Measurements from ENCODE around the gene UTP15. TPM values are rescaled to one million over a fixed set of nuclear protein-coding genes. Genes with fewer than 3 reads are reported as not detected.
A peak's percentile ranks its signal among the peaks of the same experiment; 100 is the strongest.

The UTP15 gene
- total RNA-seq (10 to 100 TPM; 12.4 to 21.2 (median 17.6) TPM), polyA plus RNA-seq (10 to 100 TPM in 1 of 3 donors, 1 to 10 TPM in 2; 7.9 to 11.7 (median 9.4) TPM)
- long read RNA-seq, donor 1, transcript UTP15-201 (13 exons, 3,687 nt), result major isoform, 6 of 7 reads
- long read RNA-seq, donor 1, partial matches to known transcripts, result 0 of 7 reads
- long read RNA-seq, donor 1, other reads (novel, unspliced or antisense), result 1 of 7 reads
- long read RNA-seq, donor 2, full-length matches to known transcripts, result 21 of 25 reads
- long read RNA-seq, donor 2, partial matches to known transcripts, result 1 of 25 reads
- long read RNA-seq, donor 2, other reads (novel, unspliced or antisense), result 3 of 25 reads

- DNase-seq (peak; percentile 100), ATAC-seq (peak; percentile 99 to 100 (median 99))
- H3K36me3 ChIP-seq (ENCODE audit: insufficient read depth in 1 of 2, low read depth in 1 of 2), result peaks cover 0 to 49% of the 10 kb centered on the region in 2 donors
- 0% methylated on average over 62 of the region's 62 CpGs for WGBS, 3 donors
- no peaks in the 10 kb centered on the region for H3K27me3 ChIP-seq (ENCODE audit: insufficient read depth in 3 of 3, low read length in 2 of 3)
- H3K4me1 ChIP-seq, result peaks cover 22% of the 10 kb centered on the region
- H3K27ac ChIP-seq, result peak within 1 kb of the TSS; percentile 96
- intact Hi-C loops (cut with DNase I), result loop anchor here (10.0 kb wide), 2 partner anchors 61 to 691 kb away; no protein-coding TSS in a partner anchor
- H3K9me3 ChIP-seq, result no peaks in the 10 kb centered on the region
- peak within 1 kb of the TSS; percentile 82 for H3K4me3 ChIP-seq
- TF ChIP-seq CTCF (IDR thresholded peaks at IDR 0.05), result no peak
These were observed at the start of gene UTP15, which contains the start of gene ANKRA2 for GRCh38 chr5:73565139-73565968. UTP15 (plus strand) TSS chr5:73565743; CDS start chr5:73567345, 1,602 bp downstream. ANKRA2 (minus strand) TSS chr5:73565639; CDS start chr5:73562881, 2,758 bp downstream.

GRCh38 chr5:73519531-73520283 lies 45.8 kb upstream of the UTP15 start:
- Histone ChIP-seq H3K9me3 (no peaks in the 10 kb centered on the region), H3K36me3 (ENCODE audit: insufficient read depth in 1 of 2, low read depth in 1 of 2) (no peaks in the 10 kb centered on the region), H3K27ac (no peak overlapping the region), H3K4me3 (no peak overlapping the region), H3K4me1 (no peaks in the 10 kb centered on the region), H3K27me3 (ENCODE audit: insufficient read depth in 3 of 3, low read length in 2 of 3) (no peaks in the 10 kb centered on the region)
- 14 to 18% (median 16%) methylated on average over 16 of the region's 16 CpGs for WGBS, 3 donors
- peak; percentile 68 to 96 (median 88) for ATAC-seq
- intact Hi-C loops (cut with DNase I), result loop anchor here in 1 of 2 donors (2.0 kb wide), 1 partner anchor 15 kb away; no protein-coding TSS in a partner anchor
- peak; percentile 67 for TF ChIP-seq CTCF (IDR thresholded peaks at IDR 0.05)
- DNase-seq, result peak; percentile 24 to 52

- H3K4me3 ChIP-seq, result no peak overlapping the region
- no peaks in the 10 kb centered on the region for H3K36me3 ChIP-seq (ENCODE audit: insufficient read depth in 1 of 2, low read depth in 1 of 2)
- H3K9me3 ChIP-seq, result no peaks in the 10 kb centered on the region
- H3K27me3 ChIP-seq (ENCODE audit: insufficient read depth in 3 of 3, low read length in 2 of 3), result no peaks in the 10 kb centered on the region
- TF ChIP-seq CTCF (IDR thresholded peaks at IDR 0.05), result no peak
- intact Hi-C loops (cut with DNase I), result no loop called here
- 80 to 86% (median 86%) methylated on average over 7 of the region's 7 CpGs for WGBS, 3 donors
- no peaks in the 10 kb centered on the region for H3K4me1 ChIP-seq
- H3K27ac ChIP-seq, result no peak overlapping the region
- ATAC-seq (no peak), DNase-seq (no peak)
These were observed 42.6 kb upstream of the UTP15 start for GRCh38 chr5:73522989-73523388.

- TF ChIP-seq CTCF (IDR thresholded peaks at IDR 0.05), result no peak
- 66 to 88% (median 67%) methylated on average over 1 of the region's 1 CpG for WGBS, 3 donors
These were observed 41.7 kb upstream of the UTP15 start for GRCh38 chr5:73523861-73524260.

More at GRCh38 chr5:73523861-73524260, 41.7 kb upstream of the UTP15 start:
- Histone ChIP-seq H3K4me1 (no peaks in the 10 kb centered on the region), H3K36me3 (ENCODE audit: insufficient read depth in 1 of 2, low read depth in 1 of 2) (no peaks in the 10 kb centered on the region), H3K4me3 (no peak overlapping the region), H3K9me3 (no peaks in the 10 kb centered on the region), H3K27ac (no peak overlapping the region), H3K27me3 (ENCODE audit: insufficient read depth in 3 of 3, low read length in 2 of 3) (no peaks in the 10 kb centered on the region)
- DNase-seq (no peak), ATAC-seq (no peak)
- intact Hi-C loops (cut with DNase I), result no loop called here

All from psoas muscle (tissue), 8 donors.